MM.1S (cell line): ENCODE measurements around the gene TMEM108.

Experiments used
- DNase-seq: peaks from one replicate; pipeline ENCODE4 v3.0.0-alpha.2; 2015
- H2AFZ ChIP-seq: fragments of 300-600 bp; sonication (generic); 2 replicates; pipeline ENCODE4 v1.6.0; 2016; ENCODE audit warnings: antibody characterized with exemption, low read length
- H3F3A ChIP-seq: fragments of 300-600 bp; sonication (generic); 2 replicates; pipeline ENCODE4 v1.6.1; 2016; ENCODE audit warnings: mild to moderate bottlenecking, antibody characterized with exemption, low read length, moderate library complexity, mixed read lengths; ENCODE audit not compliant: insufficient read depth
- H3K27ac ChIP-seq: fragments of 300-600 bp; sonication (generic); 2 replicates; pipeline ENCODE4 v1.5.1; 2016; ENCODE audit warnings: mild to moderate bottlenecking, low read length
- H3K27me3 ChIP-seq: fragments of 300-600 bp; sonication (generic); replicated peaks from 2 replicates; pipeline ENCODE4 v1.6.0; 2016; ENCODE audit warnings: low read length; ENCODE audit not compliant: insufficient read depth
- H3K36me3 ChIP-seq: fragments of 300-600 bp; sonication (generic); replicated peaks from 2 replicates; pipeline ENCODE4 v1.6.1; 2016; ENCODE audit warnings: mild to moderate bottlenecking, low read length, mixed read lengths; ENCODE audit not compliant: insufficient read depth
- H3K4me1 ChIP-seq: fragments of 300-600 bp; sonication (generic); 2 replicates; pipeline ENCODE4 v1.6.1; 2016; ENCODE audit warnings: low read length, mixed read lengths
- H3K4me2 ChIP-seq: fragments of 300-600 bp; sonication (generic); 2 replicates; pipeline ENCODE4 v1.6.0; 2016; ENCODE audit warnings: low read depth, low read length
- H3K4me3 ChIP-seq: fragments of 300-600 bp; sonication (generic); 2 replicates; pipeline ENCODE4 v1.5.1; 2016; ENCODE audit warnings: low read length, mixed read lengths
- H3K79me2 ChIP-seq: fragments of 300-600 bp; sonication (generic); 2 replicates; pipeline ENCODE4 v1.6.1; 2016; ENCODE audit warnings: mixed run types, low read length, mixed read lengths
- H3K9ac ChIP-seq: fragments of 300-600 bp; sonication (generic); 2 replicates; pipeline ENCODE4 v1.6.1; 2016; ENCODE audit warnings: low read length, mixed read lengths
- H3K9me2 ChIP-seq: fragments of 300-600 bp; sonication (generic); replicated peaks from 2 replicates; pipeline ENCODE4 v1.6.1; 2016; ENCODE audit warnings: mild to moderate bottlenecking, low read length, mixed read lengths; ENCODE audit not compliant: insufficient read depth
- H3K9me3 ChIP-seq: fragments of 300-600 bp; sonication (generic); replicated peaks from 2 replicates; pipeline ENCODE4 v1.6.1; 2016; ENCODE audit warnings: mild to moderate bottlenecking, low read length, mixed read lengths; ENCODE audit not compliant: insufficient read depth
- H4K20me1 ChIP-seq: fragments of 300-600 bp; sonication (generic); 2 replicates; pipeline ENCODE4 v1.6.1; 2016; ENCODE audit warnings: mild to moderate bottlenecking, low read length, moderate library complexity, mixed read lengths; ENCODE audit not compliant: insufficient read depth
- CTCF ChIP-seq: fragments of 300-600 bp; sonication (generic); IDR thresholded peaks from 2 replicates; pipeline ENCODE4 v1.5.1; 2016; ENCODE audit warnings: antibody characterized with exemption, low read length, mixed read lengths
- EZH2 ChIP-seq: fragments of 300-600 bp; sonication (generic); optimal IDR thresholded peaks from 2 replicates; pipeline ENCODE3; 2017; ENCODE audit warnings: low read depth, mild to moderate bottlenecking, antibody characterized with exemption, low read length, mixed read lengths
- EZH2phosphoT487 ChIP-seq: fragments of 300-600 bp; sonication (generic); IDR thresholded peaks from 2 replicates; pipeline ENCODE4 v1.6.1; 2018; ENCODE audit warnings: antibody characterized with exemption, low read length

The TMEM108 gene

GRCh38 chr3:133025546-133025945, 12.6 kb upstream of the TMEM108 start:
- no peak overlapping the region for H3K9ac ChIP-seq
- no peaks in the 10 kb centered on the region for H3K9me3 ChIP-seq
- H3K4me1 ChIP-seq: no peaks in the 10 kb centered on the region
- DNase-seq: no peak
- no peaks in the 10 kb centered on the region for H3K27me3 ChIP-seq
- H2AFZ ChIP-seq: no peak overlapping the region
- H4K20me1 ChIP-seq: no peaks in the 10 kb centered on the region
- no peaks in the 10 kb centered on the region for H3F3A ChIP-seq
- no peak overlapping the region for H3K27ac ChIP-seq
- H3K9me2 ChIP-seq: no peaks in the 10 kb centered on the region
- H3K36me3 ChIP-seq: no peaks in the 10 kb centered on the region
- no peak overlapping the region for H3K4me3 ChIP-seq
- no peaks in the 10 kb centered on the region for H3K79me2 ChIP-seq
- H3K4me2 ChIP-seq: no peak overlapping the region
- TF ChIP-seq EZH2: no peak
- TF ChIP-seq EZH2phosphoT487: no peak
- no peak for TF ChIP-seq CTCF

- Histone ChIP-seq H3K79me2 (no peaks in the 10 kb centered on the region), H3K27me3 (no peaks in the 10 kb centered on the region), H3K9me3 (no peaks in the 10 kb centered on the region), H3K4me3 (no peak overlapping the region), H3K4me2 (no peak overlapping the region), H3K4me1 (no peaks in the 10 kb centered on the region), H3K27ac (no peak overlapping the region), H3K9me2 (no peaks in the 10 kb centered on the region), H3F3A (no peaks in the 10 kb centered on the region), H3K36me3 (no peaks in the 10 kb centered on the region), H3K9ac (no peak overlapping the region), H4K20me1 (no peaks in the 10 kb centered on the region), H2AFZ (no peak overlapping the region)
- no peak for TF ChIP-seq EZH2
- TF ChIP-seq CTCF: no peak
- TF ChIP-seq EZH2phosphoT487: no peak
- DNase-seq: no peak
These were observed 5.9 kb upstream of the TMEM108 start for GRCh38 chr3:133032301-133032700.

- Histone ChIP-seq H3K36me3 (no peaks in the 10 kb centered on the region), H3K4me3 (peak overlapping the region; percentile 71; the same call in 1 of the 2 replicates), H3K79me2 (no peaks in the 10 kb centered on the region), H3K4me1 (no peaks in the 10 kb centered on the region), H4K20me1 (no peaks in the 10 kb centered on the region), H3K27ac (no peak overlapping the region), H3F3A (no peaks in the 10 kb centered on the region), H3K4me2 (peak overlapping the region; percentile 86; the same call in 1 of the 2 replicates), H3K9me3 (no peaks in the 10 kb centered on the region), H3K9me2 (no peaks in the 10 kb centered on the region), H2AFZ (peak overlapping the region; percentile 89), H3K9ac (no peak overlapping the region), H3K27me3 (no peaks in the 10 kb centered on the region)
- TF ChIP-seq CTCF (no peak), EZH2 (no peak), EZH2phosphoT487 (no peak)
- DNase-seq: no peak
These were observed 755 bp upstream of the TMEM108 start for GRCh38 chr3:133037436-133037835.
